GM21619 (cell line): Measurements from ENCODE around the gene CD2.
"Not testable (repeated sequence)": the region's sequence is repeated elsewhere in the genome, so short reads cannot be mapped to it uniquely, and the experiment has no call there.

ENCODE experiments used
- ATAC-seq: cut with Tn5 transposase; IDR thresholded peaks from one replicate; pipeline ENCODE4 v1.9.1; 2021; ENCODE audit not compliant: unreplicated experiment

CD2 gene

DNA sequence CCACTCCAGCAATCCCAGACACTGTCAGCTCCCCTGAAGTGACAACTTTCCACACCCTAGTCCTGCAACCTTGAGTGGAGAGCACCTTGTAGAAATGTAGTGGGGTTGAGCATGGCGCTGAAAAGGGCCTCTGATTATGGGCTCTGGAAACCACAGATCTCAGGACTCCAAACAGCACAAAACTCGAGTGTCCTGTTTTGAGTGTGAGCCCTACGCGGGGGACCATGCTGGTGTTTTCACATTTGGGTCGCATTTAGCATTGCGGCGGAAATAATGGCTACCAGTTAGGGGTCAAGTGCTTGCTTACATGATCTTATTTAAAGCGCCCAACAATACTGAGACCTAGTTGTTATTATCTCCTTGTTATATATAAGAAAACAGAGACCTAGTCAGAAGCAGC, 1.9 kb downstream of the CD2 start:
- ATAC-seq = not testable (repeated sequence)

- ATAC-seq = not testable (repeated sequence)
Measured at GRCh38 chr1:116758456-116758815, 4.2 kb downstream of the CD2 start.

DNA sequence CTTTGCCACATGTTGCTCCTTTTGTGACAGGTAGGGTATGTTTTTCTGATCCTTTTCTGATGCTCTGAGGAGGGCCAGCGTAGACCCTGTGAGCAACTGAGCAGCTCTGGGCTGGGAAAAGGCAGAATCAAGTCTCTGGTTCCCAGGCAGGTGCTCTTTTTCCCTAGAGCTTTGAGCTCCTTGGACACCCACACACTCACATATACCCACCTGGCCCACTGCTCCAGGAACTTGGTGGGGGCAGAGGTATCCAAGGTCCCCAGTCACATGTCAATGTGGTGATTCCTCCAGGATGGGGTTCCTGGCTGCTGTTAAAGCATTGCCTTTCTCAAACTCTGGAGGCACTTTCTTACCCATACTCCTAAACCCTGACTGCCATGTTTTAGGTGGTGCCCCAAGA, 5.4 kb downstream of the CD2 start:
- ATAC-seq = no peak

GRCh38 chr1:116760487-116760886, 6.3 kb downstream of the CD2 start:
- ATAC-seq = no peak

GRCh38 chr1:116760996-116761665, 6.9 kb downstream of the CD2 start:
- ATAC-seq = no peak

- ATAC-seq = no peak
Measured at GRCh38 chr1:116762281-116762680, 8.1 kb downstream of the CD2 start.

DNA sequence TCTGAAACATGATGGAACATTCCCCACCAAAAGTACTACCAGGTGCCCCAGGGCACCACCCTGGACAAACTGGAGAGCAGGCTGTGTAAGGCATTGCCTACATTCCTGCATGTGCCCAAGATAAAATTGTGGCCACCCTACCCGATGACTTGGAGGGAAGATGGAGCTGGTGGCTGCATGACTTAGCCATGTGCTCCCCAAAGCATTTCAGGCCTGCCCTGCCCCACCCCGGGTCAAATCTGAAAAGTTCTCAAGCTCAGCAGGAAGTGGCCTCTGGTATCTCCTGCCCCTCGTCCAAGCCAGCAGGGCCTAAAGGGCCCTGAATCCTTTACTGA, 8.5 kb downstream of the CD2 start:
- ATAC-seq = no peak

DNA sequence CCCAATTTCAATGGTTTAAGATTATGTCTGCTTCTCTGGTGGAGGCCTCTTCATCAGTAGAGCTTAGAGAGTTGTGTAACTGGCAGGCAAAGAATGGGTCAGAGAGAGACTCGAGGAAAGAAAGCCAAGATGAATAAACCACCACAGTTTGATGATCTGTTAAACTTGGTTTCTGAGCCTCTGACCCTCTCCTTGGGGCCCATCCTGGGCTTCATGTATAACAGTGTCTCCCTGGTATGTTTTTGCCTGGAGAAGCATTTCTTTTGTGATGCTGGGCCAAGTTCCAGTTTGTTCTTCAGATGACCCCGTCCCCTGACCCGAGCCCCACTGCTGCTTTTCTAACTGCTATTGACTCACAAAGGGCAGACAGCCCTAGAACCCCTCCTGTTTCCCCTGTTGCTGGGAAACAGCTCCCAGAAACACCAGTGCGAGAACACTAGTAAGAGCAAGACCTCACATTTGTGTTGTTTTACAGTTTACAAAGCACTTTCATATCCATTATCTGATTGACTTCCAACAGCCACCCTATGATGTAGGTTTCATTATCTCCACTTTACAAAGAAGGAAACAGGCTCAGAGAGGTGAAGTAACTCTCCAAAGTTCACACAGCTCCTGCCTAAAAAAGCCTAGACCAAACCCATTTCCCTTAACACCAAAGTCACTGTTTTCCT, 9.0 kb downstream of the CD2 start:
- no peak for ATAC-seq

GRCh38 chr1:116763787-116764465, 9.7 kb downstream of the CD2 start:
- no peak for ATAC-seq

- ATAC-seq = no peak
Measured at GRCh38 chr1:116764466-116764898, 10.3 kb downstream of the CD2 start.

GRCh38 chr1:116764906-116765862, 11.0 kb downstream of the CD2 start:
- ATAC-seq = no peak

GRCh38 chr1:116765962-116766361, 11.7 kb downstream of the CD2 start:
- ATAC-seq = no peak

DNA sequence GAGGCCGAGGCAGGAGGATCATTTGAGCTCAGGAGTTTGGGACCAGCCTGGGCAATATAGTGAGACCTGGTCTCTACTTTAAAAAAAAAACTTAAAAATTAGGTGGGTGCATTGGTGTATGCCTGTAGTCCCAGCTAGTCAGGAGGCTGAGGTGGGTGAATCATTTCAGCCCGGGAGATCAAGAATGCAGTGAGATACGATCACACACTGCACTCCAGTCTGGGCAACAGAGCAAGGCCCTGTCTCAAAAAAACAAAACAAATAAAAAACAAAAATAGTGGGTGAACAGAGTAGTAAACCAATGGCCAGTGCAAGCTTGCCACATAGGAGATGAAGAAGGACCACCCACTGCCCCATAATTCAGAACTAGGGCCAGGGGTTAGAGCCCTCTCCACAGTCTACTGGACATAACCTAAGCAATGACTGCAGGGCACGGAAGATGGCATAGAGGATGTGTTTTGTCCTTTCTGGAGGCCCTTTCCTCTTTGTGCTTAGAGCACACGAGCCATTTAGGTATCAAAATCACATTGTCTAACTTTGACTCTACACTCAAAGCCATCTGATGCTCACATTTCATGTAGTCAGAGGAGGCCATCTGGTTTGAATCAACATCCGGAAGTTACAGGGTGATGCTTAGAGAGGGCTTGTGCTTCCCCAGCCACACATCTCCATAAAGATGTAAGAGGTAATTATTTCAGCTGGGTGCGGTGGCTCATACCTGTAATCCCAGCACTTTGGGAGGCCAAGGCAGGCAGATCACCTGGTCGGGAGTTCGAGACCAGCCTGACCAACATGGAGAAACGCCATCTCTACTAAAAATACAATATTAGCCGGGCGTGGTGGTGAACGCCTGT, 12.6 kb downstream of the CD2 start:
- no peak for ATAC-seq

DNA sequence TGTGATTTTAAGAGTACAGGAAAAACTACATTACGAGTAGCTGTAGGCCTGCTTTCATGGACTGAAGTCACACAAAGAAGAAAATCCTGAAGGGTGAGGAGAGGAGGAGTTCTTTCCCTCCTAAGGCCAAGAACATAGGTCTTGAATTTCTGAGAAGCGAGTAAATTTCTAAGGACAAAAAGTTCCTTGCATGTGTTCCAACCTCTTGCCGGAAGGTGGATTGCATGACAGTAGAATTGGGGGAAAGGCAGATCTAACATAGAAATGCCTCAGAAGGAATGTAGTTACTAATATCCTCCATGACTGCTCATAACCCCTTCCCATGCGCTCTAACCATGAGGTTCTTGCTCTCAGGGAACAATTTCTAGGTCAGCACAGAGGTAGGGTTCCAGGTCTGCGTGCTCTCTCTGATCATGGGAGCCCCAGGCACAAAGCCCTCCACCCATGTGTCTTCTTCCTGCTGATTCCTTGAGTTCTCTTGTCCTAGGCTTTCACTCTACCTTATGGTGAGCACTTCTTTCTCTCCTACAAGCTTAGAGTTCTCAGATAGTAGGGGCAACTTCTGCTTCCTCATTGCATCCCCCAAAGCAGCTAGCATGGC, 13.7 kb downstream of the CD2 start:
- ATAC-seq = no peak

DNA sequence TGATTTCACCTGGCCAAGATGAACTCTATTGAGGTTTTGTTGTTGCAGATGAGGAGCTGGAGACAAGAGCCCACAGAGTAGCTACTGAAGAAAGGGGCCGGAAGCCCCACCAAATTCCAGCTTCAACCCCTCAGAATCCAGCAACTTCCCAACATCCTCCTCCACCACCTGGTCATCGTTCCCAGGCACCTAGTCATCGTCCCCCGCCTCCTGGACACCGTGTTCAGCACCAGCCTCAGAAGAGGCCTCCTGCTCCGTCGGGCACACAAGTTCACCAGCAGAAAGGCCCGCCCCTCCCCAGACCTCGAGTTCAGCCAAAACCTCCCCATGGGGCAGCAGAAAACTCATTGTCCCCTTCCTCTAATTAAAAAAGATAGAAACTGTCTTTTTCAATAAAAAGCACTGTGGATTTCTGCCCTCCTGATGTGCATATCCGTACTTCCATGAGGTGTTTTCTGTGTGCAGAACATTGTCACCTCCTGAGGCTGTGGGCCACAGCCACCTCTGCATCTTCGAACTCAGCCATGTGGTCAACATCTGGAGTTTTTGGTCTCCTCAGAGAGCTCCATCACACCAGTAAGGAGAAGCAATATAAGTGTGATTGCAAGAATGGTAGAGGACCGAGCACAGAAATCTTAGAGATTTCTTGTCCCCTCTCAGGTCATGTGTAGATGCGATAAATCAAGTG, 14.3 kb downstream of the CD2 start:
- no peak for ATAC-seq

DNA sequence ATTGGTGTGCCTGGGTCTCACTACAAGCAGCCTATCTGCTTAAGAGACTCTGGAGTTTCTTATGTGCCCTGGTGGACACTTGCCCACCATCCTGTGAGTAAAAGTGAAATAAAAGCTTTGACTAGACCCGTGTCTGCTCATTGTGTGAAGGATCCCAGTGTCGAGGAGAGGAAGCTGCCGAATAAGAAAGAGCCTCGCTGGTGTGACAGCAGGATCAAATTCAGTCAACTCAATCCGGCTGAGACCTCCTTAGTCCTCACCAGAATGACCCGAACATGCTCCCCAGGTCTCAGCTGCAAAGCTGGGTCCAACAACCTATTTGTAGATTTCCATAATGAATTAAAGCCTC, 14.8 kb downstream of the CD2 start:
- ATAC-seq = no peak

- peak; percentile 95 for ATAC-seq
Measured at GRCh38 chr1:116769561-116769977, 15.3 kb downstream of the CD2 start.

DNA sequence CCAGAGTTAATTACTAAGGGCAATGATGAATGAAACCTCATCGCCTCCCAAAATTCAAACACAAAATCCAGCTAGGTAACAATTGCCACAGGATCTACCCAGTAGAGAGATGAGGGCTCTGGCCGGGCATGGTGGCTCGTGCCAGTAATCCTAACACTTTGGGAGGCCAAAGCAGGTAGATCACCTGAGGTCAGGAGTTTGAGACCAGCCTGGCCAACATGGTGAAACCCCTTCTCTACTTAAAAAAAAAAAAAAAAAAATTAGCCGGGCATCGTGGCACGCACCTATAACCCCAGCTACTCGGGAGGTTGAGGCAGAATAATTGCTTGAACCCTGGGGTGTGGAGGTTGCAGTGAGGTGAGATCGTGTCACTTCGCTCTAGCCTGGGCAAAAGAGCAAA, 15.8 kb downstream of the CD2 start:
- peak; percentile 7 for ATAC-seq

- no peak for ATAC-seq
Measured at GRCh38 chr1:116770625-116771024, 16.4 kb downstream of the CD2 start.
